Neural cell (in vitro differentiated cells): ENCODE results near the gene GON7. TPM values are rescaled to one million over a fixed set of nuclear protein-coding genes. Genes with fewer than 3 reads are reported as not detected.

Experiments
- H2AFZ ChIP-seq: fragments of 200-600, 300-800 bp; sonication (generic), shearing (Covaris generic); 2 replicates; pipeline ENCODE4 v1.6.0; 2014; ENCODE audit warnings: low read depth, mild to moderate bottlenecking, antibody characterized with exemption, low read length, moderate library complexity
- H3F3A ChIP-seq: fragments of 200-600 bp; shearing (Covaris generic); 2 replicates; pipeline ENCODE4 v1.6.1; 2016; ENCODE audit warnings: mild to moderate bottlenecking, moderate library complexity, mixed read lengths, antibody characterized with exemption, low read length; ENCODE audit not compliant: insufficient read depth, poor library complexity, severe bottlenecking
- H3K27ac ChIP-seq: fragments of 200-600, 300-800 bp; sonication (generic), shearing (Covaris generic); 2 replicates; pipeline ENCODE4 v1.5.1; 2014; ENCODE audit warnings: mild to moderate bottlenecking, low read length, moderate library complexity
- H3K27me3 ChIP-seq: fragments of 300-800, 200-600 bp; sonication (generic), shearing (Covaris generic); 2 replicates; pipeline ENCODE4 v1.6.0; 2014; ENCODE audit warnings: mild to moderate bottlenecking, low read depth, low read length, moderate library complexity; ENCODE audit not compliant: insufficient read depth
- H3K36me3 ChIP-seq: fragments of 300-800, 200-600 bp; sonication (generic), shearing (Covaris generic); 2 replicates; pipeline ENCODE4 v1.5.1; 2014; ENCODE audit warnings: mild to moderate bottlenecking, antibody characterized with exemption, low read length, moderate library complexity; ENCODE audit not compliant: insufficient read depth
- H3K4me2 ChIP-seq: fragments of 300-800, 200-600 bp; sonication (generic), shearing (Covaris generic); 2 replicates; pipeline ENCODE4 v1.6.0; 2014; ENCODE audit warnings: mild to moderate bottlenecking, low read length
- H3K4me3 ChIP-seq: fragments of 300-800, 200-600 bp; sonication (generic), shearing (Covaris generic); 2 replicates; pipeline ENCODE4 v1.5.1; 2014; ENCODE audit warnings: mild to moderate bottlenecking, low read length, moderate library complexity
- H3K79me2 ChIP-seq: fragments of 200-600 bp; shearing (Covaris generic); replicated peaks from 2 replicates; pipeline ENCODE4 v1.6.0; 2014; ENCODE audit warnings: mild to moderate bottlenecking, low read length, moderate library complexity; ENCODE audit not compliant: insufficient read depth
- H3K9ac ChIP-seq: fragments of 300-800, 200-600 bp; sonication (generic), shearing (Covaris generic); 2 replicates; pipeline ENCODE4 v1.6.1; 2016; ENCODE audit warnings: mild to moderate bottlenecking, low read length, mixed read lengths
- H3K9me2 ChIP-seq: fragments of 200-600 bp; shearing (Covaris generic); 2 replicates; pipeline ENCODE4 v1.6.1; 2016; ENCODE audit warnings: mild to moderate bottlenecking, low read length, mixed read lengths; ENCODE audit not compliant: insufficient read depth
- H3K9me3 ChIP-seq: fragments of 200-600, 300-800 bp; sonication (generic), shearing (Covaris generic); 2 replicates; pipeline ENCODE4 v1.6.1; 2016; ENCODE audit warnings: mild to moderate bottlenecking, mixed run types, low read length, moderate library complexity, mixed read lengths
- H4K20me1 ChIP-seq: fragments of 200-600 bp; shearing (Covaris generic); 2 replicates; pipeline ENCODE4 v1.6.1; 2016; ENCODE audit warnings: mild to moderate bottlenecking, mixed run types; ENCODE audit not compliant: insufficient read depth
- EZH2 ChIP-seq: fragments of 200-600, 300-800 bp; shearing (Covaris generic), sonication (generic); IDR thresholded peaks from 2 replicates; pipeline ENCODE4 v1.6.1; 2014; ENCODE audit warnings: antibody characterized with exemption, low read length, borderline replicate concordance, mild to moderate bottlenecking; ENCODE audit not compliant: insufficient read depth, poor library complexity, severe bottlenecking
- MXI1 ChIP-seq: fragments of 450-650 bp; conservative IDR thresholded peaks from 2 replicates; pipeline ENCODE4 v1.6.1; 2014; ENCODE audit warnings: antibody characterized with exemption, mild to moderate bottlenecking; ENCODE audit not compliant: poor library complexity, severe bottlenecking
- POLR2AphosphoS5 ChIP-seq: IDR thresholded peaks from 2 replicates; pipeline ENCODE4 v1.6.1; 2012
- RAD21 ChIP-seq: fragments of 450-650 bp; conservative IDR thresholded peaks from 2 replicates; pipeline ENCODE4 v1.6.1; 2014; ENCODE audit warnings: antibody characterized with exemption, mild to moderate bottlenecking, moderate library complexity
- SMC3 ChIP-seq: fragments of 450-650 bp; conservative IDR thresholded peaks from 2 replicates; pipeline ENCODE4 v1.6.1; 2014; ENCODE audit warnings: antibody characterized with exemption, mild to moderate bottlenecking, moderate library complexity; ENCODE audit not compliant: poor library complexity
- polyA plus RNA-seq: library from polyadenylated mRNA; depleted of rRNA; stranded (reverse); fragments of >200 nt; gene quantifications from 2 replicates; pipeline ENCODE4 v1.2.3, GENCODE V29; 2014
- TF ChIP-seq, protein P1 (sequence below): IDR thresholded peaks from 2 replicates; pipeline ENCODE4 v1.6.1; 2012; ENCODE audit warnings: borderline replicate concordance
- TF ChIP-seq, protein P2 (sequence below): fragments of 450-650 bp; IDR thresholded peaks from 2 replicates; pipeline ENCODE4 v1.5.1; 2014; ENCODE audit warnings: antibody characterized with exemption, mild to moderate bottlenecking, moderate library complexity; ENCODE audit not compliant: poor library complexity, severe bottlenecking

Gene GON7
- polyA plus RNA-seq, 1 donor from 2014 or later = 30.8 TPM

DNA sequence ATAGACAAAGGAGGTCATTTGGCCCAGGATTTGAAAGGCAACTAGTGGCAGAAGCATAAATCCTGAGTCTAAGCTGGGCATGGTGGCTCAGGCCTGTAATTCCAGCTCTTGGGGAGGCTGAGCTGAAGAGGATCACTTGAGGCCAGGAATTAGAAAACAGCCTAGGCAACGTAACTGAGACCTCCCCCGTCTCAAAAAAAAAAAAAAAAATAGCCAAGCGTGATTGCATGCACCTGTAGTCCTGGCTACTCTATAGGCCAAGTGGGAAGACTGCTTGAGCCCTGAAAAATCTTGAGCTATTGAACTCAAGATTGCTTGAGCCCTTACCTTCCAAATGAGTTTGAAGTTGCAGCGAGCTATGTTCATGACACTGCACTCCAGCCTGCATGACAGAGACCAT lies 7.8 kb downstream of the GON7 start:
- Histone ChIP-seq H3K27me3 (no peaks in the 10 kb centered on the region), H3K9ac (no peak overlapping the region), H3K4me3 (no peak overlapping the region), H3K9me3 (no peaks in the 10 kb centered on the region), H3K79me2 (no peaks in the 10 kb centered on the region), H3F3A (no peaks in the 10 kb centered on the region), H3K9me2 (no peaks in the 10 kb centered on the region), H3K36me3 (no peaks in the 10 kb centered on the region), H3K27ac (no peak overlapping the region), H2AFZ (no peak overlapping the region), H3K4me2 (no peak overlapping the region), H4K20me1 (no peaks in the 10 kb centered on the region)
- TF ChIP-seq EZH2 (no peak), POLR2AphosphoS5 (no peak), RAD21 (no peak)
- TF ChIP-seq, protein P1, sequence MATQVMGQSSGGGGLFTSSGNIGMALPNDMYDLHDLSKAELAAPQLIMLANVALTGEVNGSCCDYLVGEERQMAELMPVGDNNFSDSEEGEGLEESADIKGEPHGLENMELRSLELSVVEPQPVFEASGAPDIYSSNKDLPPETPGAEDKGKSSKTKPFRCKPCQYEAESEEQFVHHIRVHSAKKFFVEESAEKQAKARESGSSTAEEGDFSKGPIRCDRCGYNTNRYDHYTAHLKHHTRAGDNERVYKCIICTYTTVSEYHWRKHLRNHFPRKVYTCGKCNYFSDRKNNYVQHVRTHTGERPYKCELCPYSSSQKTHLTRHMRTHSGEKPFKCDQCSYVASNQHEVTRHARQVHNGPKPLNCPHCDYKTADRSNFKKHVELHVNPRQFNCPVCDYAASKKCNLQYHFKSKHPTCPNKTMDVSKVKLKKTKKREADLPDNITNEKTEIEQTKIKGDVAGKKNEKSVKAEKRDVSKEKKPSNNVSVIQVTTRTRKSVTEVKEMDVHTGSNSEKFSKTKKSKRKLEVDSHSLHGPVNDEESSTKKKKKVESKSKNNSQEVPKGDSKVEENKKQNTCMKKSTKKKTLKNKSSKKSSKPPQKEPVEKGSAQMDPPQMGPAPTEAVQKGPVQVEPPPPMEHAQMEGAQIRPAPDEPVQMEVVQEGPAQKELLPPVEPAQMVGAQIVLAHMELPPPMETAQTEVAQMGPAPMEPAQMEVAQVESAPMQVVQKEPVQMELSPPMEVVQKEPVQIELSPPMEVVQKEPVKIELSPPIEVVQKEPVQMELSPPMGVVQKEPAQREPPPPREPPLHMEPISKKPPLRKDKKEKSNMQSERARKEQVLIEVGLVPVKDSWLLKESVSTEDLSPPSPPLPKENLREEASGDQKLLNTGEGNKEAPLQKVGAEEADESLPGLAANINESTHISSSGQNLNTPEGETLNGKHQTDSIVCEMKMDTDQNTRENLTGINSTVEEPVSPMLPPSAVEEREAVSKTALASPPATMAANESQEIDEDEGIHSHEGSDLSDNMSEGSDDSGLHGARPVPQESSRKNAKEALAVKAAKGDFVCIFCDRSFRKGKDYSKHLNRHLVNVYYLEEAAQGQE = no peak
- TF ChIP-seq, protein P2, sequence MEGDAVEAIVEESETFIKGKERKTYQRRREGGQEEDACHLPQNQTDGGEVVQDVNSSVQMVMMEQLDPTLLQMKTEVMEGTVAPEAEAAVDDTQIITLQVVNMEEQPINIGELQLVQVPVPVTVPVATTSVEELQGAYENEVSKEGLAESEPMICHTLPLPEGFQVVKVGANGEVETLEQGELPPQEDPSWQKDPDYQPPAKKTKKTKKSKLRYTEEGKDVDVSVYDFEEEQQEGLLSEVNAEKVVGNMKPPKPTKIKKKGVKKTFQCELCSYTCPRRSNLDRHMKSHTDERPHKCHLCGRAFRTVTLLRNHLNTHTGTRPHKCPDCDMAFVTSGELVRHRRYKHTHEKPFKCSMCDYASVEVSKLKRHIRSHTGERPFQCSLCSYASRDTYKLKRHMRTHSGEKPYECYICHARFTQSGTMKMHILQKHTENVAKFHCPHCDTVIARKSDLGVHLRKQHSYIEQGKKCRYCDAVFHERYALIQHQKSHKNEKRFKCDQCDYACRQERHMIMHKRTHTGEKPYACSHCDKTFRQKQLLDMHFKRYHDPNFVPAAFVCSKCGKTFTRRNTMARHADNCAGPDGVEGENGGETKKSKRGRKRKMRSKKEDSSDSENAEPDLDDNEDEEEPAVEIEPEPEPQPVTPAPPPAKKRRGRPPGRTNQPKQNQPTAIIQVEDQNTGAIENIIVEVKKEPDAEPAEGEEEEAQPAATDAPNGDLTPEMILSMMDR = no peak

DNA sequence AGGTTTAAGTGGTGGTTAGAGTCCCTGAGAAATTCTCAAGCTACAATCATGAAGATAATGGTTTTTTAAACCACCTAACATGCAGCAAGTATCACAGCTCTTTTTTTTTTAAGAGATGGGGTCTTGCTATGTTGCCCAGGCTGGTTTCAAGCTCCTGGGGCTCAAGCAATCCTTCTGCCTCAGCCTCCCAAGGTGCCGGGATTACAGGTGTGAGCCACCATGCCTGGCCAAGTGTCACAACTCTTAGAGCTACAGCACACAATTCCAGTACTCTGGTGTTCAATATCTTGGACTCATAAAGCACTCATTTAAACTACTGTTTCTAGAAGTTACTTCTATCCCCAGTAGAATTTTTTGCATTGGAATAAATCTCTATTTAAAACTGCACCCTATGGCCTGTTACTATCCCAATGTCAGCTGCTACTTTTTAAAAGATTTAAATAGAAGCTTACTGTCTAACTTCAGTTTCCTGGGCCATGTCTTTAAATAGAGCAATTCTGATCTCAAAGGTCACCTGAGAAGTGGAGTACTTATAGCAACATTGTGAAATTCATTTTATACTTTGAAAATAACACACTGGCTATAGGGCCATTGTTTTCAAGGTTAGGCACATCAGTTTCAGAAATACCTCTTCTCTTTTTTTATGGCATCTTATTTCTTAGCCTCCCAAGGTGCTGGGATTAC lies 11.4 kb downstream of the GON7 start:
- no peaks in the 10 kb centered on the region for H3K79me2 ChIP-seq
- no peaks in the 10 kb centered on the region for H3K27me3 ChIP-seq
- H2AFZ ChIP-seq = no peak overlapping the region
- no peaks in the 10 kb centered on the region for H3K9me3 ChIP-seq
- H3K9ac ChIP-seq = no peak overlapping the region
- H3K36me3 ChIP-seq = no peaks in the 10 kb centered on the region
- no peak overlapping the region for H3K27ac ChIP-seq
- H3K9me2 ChIP-seq = no peaks in the 10 kb centered on the region
- H3K4me3 ChIP-seq = no peak overlapping the region
- TF ChIP-seq, protein P1 = no peak
- TF ChIP-seq MXI1 = no peak
- TF ChIP-seq RAD21 = no peak
- TF ChIP-seq SMC3 = no peak
- no peak for TF ChIP-seq EZH2
- H3K4me2 ChIP-seq = no peak overlapping the region
- H4K20me1 ChIP-seq = no peaks in the 10 kb centered on the region
- H3F3A ChIP-seq = no peaks in the 10 kb centered on the region
